Activated CD4-positive, alpha-beta T cell treated with anti-CD3 and anti-CD28 coated beads, Interleukin-2, amount 50 U/mL, for 24 hours (primary cell): ENCODE results near the gene ERBB2.
"Not testable (repeated sequence)": the region's sequence is repeated elsewhere in the genome, so short reads cannot be mapped to it uniquely, and the experiment has no call there.

Experiments used
- DNase-seq, 2 donors: peaks; one replicate each; pipeline ENCODE4 v3.0.0-alpha.2; 2020; ENCODE audit warnings: low read depth in 1 of 2, low spot score in 1 of 2

Gene ERBB2

DNA sequence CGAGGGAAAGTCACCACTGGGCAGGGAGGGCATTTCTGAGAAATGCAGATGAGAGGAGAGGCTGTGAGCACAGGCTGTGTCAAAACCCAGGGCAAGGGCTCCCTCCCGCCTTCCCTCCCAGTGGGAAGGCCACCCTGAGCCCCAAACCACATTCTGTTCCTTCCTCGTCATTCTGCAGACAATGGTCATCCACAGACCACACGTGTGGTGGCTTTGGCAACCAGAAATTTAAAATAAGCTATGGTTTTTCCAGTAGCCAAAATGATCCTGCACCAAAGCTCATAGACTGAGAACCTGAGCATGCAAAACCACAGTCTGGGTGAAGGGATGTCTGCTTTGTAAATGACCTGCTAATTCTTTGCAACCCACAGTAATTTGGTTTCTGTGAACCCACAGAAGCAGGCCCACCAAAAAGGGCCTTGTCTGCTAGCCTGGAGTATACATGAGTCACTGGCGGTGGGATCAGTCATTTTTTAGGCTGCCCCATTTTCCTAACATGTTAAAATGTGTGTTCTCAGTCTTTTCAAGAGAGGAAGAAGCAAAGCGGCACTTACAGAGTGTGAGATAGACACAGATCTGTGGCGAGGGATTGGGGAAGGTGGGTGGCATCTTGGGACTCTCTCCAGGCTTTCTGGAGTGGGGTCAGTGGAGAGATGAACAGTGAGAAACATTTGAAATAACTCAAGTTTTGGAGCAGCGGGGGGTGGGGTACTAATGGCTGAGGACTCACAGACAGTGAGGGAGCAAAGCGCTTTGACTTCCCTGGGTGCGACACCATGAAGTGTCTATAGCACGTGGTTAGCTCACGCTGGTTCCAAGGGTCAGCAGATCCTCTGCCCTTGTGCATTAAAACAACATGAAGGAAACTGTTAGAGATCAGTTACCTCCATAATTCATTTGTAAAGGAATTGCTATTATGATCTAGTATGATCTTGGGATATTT is 58.3 kb downstream of the ERBB2 start:
- peak in 1 of 2 donors; percentile 61 for DNase-seq

DNA sequence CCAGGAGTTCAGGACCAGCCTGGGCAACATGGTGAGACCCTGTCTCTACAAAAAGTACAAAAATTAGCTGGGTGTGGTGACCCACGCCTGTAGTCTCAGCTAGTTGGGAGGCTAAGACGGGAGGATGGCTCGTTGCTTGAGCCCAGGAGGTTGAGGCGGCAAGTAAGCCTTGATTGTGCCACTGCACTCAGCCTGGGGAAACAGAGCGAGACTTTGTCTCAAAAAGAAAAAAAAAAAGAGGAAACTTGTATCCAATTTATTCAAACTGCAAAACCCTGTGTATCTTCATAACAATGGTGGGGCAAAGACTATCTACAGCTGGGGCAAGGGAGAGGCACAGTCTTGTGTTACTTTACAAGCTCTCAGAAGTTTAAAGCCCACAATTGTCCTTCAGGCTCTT is 59.3 kb downstream of the ERBB2 start:
- DNase-seq = no peak

DNA sequence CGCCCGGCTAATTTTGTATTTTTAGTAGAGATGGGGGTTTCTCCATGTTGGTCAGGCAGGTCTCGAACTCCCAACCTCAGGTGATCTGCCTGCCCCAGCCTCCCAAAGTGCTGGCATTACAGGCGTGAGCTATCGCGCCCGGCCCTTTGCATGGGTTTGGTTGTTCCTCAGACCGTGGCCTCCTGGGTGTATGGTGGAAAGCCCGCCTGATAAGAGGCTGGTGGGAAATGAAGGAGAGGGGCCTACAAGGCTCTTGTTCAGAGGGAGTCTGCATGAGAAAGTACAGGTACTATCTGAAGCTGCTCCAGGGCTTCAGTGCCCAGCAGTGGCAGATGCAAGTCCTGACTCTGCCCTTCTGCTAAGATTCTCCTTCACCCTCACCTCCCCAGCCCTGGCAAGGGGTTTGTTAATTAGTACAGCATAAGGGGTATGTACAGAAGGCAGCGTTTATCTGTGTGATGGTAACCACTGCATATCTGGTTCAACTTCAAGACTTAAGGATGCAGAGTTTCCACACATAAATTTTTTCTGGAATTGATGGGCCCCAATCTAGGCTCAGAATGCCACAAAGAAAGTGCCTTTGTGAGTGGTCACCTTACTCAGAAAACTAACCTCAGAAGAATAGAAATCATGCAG is 62.1 kb downstream of the ERBB2 start:
- no peak for DNase-seq

DNA sequence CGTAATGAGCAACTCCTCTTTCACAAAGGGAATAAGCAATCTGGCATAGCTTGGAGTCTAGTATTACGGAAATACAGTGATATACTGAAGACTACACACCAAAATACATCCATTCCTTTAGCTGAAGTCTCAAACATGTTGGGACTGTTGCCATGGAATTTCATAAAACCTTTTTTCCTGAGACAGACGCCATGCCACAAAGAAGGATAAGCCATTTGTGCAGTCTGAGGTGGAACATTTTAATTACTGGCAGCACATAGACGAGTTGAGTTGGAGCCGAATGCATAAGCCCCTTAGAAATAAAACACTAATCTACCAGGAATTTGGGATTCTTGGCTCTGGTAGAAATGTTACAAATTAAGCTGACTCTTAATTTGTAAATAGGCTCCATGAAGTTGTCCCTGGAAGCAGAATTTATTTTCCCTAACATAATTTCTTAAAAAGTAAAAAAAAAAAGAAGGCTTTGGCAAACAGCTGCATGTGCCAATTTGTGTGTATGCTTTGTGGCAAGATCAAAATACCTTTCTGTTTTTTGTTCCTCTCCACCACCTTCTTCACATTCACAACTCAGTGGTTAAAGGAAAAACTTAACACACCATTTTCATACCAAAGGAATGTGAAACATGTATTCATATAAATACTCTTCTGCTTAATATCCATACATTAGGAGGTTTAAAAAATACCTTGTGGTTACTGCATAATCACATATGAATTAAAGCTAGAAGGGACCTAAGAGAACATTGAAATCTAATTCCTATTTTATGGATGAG is 63.4 kb downstream of the ERBB2 start:
- no peak for DNase-seq

DNA sequence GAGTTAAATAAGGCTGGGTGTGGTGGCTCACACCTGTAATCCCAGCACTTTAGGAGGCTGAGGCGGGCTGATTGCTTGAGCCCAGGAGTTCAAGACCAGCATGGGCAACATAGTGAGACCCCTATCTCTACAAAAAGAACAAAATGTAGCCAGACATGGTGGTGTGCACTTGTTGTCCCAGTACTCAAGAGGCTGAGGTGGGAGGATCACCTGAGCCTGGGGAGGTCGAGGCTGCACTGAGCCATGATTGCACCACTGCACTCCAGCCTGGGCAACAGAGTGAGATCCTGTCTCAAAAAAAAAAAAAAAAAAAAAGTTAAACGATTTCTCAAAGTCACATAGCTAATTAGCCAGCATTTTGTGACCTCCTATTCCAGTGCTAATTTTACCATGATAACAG is 64.3 kb downstream of the ERBB2 start:
- DNase-seq = not testable (repeated sequence)

DNA sequence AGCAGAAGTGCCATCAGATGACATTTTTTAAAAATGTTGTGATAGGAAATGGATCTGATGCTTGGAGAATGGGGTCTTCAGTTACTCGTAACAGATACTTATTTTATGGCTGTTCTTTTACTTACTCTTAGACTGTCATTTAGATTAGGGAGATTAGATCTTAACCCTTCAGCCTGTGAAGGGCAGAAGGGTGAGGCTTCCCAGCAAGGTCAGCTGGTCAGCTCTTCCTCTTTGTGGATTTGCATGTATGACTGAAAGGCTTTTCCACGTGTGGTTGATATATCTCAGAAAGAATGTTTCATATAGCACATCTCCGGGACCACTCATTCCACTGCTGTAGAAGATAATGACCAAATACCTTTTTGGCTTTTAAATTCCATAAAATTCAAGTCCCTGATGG is 65.3 kb downstream of the ERBB2 start:
- no peak for DNase-seq

DNA sequence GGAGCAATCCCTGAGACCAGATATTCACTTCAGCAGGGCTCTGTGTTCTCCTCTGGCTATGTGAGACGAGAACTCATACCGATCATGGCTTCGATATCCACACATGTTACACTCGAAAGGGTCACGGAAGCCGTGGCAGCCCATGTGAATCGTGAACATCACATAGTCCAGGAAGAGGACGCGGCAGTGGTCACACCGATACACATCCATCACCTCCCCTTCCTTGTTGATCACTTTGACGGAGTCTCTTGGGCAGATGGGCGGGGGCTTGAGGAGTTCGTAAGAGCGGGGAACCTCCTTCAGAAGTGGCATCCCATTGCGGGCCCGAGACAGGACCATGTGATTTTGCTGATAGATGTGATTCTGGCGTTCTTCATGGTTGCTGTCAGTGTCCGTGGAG is 65.9 kb downstream of the ERBB2 start:
- DNase-seq = no peak

DNA sequence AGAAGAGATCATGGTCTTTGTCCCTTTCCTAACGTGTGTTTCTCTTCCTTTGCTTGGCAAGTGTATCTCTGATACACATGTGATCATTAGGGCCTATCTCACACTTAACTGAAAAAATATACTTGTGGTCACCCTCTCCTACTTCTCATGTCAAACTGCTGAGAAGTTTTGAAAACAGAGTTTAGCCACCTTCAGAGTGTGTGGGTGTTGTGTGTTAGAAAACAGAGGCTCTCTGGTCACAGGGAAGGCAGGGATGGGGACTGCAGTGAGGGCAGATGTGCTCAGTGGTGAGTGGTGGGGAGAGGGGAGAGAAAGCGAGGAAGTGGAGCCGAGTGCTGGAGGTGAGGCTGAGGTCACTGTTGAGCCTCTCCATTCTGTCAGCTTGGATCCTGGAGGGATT is 67.3 kb downstream of the ERBB2 start:
- DNase-seq = no peak

DNA sequence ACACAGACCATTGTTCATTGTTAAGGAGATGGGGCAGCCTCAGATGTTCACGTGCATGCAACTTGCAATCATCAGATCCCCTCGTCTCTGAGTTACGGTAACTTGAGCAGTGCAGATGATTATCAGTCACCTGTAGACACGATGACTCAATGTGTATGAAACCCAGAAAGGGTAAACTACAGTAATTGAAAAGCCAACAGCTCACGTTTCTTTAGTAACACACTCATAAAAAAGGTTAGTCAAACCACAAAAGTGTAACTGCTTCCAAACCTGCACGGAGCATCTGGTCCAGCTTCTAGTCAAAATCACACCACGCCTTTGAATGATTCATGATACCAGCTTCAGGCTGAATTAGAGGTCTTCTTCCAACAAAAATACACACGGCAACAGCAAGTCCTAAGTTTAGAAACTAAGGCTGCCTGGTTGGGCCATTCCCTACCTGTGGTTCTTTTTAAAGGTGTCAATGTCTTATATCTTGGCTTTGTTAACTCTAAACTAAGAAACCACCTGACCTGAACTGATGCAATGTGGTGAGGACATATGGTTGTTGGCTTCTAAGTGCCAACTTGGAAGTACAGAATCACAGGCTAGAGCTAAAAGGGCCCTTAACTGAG is 70.2 kb downstream of the ERBB2 start:
- DNase-seq = peak in 1 of 2 donors; percentile 78

DNA sequence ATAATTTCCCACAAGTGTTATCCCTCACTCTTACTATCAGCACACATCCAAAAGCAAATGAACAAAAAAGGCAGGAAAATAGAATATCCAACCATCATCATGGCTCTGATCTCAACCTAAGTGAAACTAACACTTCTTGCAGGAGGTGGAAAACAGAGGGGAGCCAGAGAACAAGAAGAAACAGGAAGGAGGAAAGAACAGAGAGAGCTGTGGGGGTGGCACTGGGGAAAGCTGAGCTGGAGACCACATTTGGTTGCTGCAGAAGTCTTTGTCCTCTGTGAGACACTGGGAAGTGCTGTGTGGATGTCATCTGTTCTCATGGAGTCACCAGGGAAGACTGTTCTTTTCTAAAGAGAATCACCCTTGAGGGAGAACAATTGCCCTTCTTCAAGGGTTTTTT is 72.6 kb downstream of the ERBB2 start:
- DNase-seq = no peak

DNA sequence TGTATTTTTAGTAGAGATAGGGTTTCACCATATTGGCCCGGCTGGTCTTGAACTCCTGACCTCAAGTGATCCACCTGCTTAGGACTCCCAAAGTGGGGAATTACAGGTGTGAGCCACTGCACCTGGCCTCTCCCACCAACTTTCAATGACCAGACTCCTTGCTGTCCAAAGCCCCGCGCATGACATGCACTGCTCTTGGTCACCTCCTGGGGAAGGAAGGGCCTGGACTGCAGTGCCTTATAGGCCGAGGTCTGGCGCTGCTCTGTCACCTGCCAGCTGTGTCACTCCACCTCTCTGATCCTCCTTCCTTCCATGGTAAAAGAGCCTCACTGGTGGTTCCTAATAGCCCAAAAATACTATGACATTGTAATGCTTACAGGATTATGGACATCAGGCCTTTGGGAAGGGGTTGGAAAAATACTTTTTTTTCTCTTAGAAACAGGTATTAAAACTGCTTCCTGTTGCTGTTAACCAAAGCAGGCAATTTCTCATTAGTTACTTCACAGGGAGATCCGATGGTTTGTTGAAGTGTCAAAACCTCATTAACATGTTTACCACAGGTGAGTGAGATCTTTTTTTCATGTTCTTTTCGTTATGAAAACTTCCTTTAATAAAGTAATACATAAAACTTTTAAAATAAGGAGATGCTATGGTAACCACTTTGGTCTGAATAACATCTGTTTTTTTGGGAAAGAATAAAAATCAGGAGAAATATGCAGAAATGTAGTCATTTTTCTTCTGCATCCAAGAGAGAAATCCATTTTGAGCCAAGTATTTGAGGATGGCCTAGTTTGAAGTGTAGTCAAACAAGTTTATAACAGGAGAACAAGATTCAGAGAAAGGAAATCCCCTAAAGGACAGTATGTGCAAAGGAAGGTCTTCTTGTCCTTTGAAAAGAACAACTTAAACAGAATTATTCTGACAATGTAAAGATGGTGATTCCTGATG is 73.4 kb downstream of the ERBB2 start:
- DNase-seq = no peak

DNA sequence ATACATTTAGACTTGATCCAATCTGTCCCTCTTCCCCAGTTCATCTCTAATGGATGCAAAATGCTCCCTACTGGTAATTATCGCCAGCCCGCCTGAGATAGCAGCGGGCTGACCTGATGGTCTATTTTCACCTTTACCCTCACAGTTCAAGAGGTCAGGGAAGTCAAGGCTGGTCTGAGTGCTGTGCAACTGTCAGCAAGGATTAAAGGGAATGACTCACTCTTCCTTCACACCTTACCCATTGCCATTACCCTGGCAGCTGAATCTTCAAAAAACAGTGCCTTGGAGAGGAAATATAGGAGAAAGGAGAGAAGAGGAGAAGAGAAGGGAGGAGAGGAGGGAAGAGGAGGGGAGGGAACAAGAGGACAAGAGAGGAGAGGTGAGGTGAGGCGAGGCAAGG is 74.2 kb downstream of the ERBB2 start:
- DNase-seq = no peak

DNA sequence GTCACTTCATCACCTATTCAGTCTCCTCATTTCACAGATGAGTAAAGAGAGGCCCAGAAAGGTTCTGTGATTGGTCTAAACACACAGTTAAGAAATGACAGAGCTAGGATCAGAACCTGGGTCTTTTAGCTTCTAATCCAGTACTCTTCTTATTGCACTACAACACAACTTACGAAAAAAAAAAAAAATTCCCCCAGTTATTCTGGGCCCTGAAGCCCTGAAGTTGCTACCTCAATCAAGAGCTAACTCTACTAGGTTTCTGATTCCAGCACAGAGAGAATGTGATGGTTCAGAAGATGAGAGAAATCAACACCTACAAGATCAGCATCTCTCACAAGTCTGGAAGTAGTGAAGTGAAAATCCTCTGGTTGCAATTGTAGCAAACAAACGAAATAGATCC is 75.2 kb downstream of the ERBB2 start:
- DNase-seq = no peak

DNA sequence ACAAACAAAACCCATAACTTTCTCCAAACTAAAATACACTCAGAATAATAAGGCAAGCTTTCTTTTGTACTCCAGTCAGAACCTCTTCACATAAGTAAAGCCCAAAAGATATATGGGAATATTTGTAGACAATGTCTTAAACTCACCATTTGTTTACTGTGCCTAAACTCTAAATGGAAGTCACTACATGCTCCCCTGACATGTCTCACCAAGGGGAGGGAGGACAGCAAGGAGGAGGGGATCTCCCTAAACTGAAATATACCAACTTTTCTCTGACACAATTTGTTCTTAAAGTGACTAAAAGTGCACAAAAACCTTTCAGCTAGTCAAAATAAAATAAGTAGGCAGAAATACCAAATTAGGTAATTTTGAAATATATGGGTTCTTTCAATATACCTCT is 76.4 kb downstream of the ERBB2 start:
- no peak for DNase-seq

DNA sequence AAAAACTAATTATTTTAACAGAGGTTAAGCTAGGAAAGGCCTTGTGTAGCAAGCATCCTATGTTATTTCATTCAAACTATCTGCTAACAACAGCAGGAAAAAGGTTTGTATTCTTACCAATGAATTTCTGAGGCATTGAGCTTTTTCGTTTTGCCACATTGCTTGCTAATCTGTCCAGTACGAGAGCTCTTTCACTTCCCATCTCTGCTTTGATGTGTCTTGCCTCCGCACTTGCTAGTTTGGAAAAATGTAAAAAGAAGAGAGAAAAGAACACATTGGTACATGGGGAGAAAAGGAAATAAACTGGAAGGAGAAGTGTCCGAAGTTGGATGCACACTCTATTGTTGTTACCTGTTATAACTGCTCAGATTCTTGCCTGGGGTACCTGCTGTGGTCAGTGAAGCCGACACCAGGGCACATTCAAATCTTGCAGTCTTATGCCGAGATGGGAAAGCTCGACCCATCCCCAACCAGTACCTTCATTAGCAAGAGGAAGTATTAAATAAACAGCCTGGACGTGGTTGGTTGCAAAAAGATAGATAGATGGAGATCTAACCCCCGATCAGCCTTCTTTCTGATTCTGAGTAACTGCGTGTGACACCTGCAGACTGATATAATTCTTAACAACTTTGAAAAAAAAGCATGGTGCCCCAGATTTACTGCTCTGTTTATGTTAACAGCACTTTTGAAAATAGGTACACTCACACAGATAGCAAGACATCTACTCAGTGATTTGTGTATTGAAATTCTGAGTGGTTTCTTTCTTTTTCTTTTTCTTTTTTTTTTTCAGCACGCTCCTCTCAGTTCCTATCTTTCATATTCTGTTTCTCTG is 77.9 kb downstream of the ERBB2 start:
- no peak for DNase-seq
